Calu3 (cell line): ENCODE results near the gene ABCB6. TPM values are rescaled to one million over a fixed set of nuclear protein-coding genes. Genes with fewer than 3 reads are reported as not detected.

ENCODE experiments used
- BruUV-seq: library from RNA; stranded (reverse); fragments of 400-500 nt; replicated peaks from 2 replicates; lab custom pipeline; 2021; lab: Mats Ljungman, UMichigan
- CTCF ChIA-PET: fragments of 300-600 bp; sonication (Branson Sonifier 250); formaldehyde crosslinking; loops from one replicate; lab custom pipeline; 2022; ENCODE audit warnings: antibody characterized with exemption; lab: Charles Lee
- DNase-seq: peaks from one replicate; pipeline ENCODE4 v3.0.0; 2022
- H3K27ac Mint-ChIP-seq: one replicate; pipeline ENCODE4 v1.8.0; 2022; ENCODE audit warnings: mixed read lengths; ENCODE audit not compliant: unreplicated experiment
- H3K27me3 Mint-ChIP-seq: one replicate; pipeline ENCODE4 v1.8.0; 2022; ENCODE audit warnings: mixed read lengths; ENCODE audit not compliant: unreplicated experiment
- H3K36me3 Mint-ChIP-seq: one replicate; pipeline ENCODE4 v1.8.0; 2022; ENCODE audit warnings: mild to moderate bottlenecking, moderate library complexity, mixed read lengths; ENCODE audit not compliant: insufficient read depth, unreplicated experiment
- H3K4me1 Mint-ChIP-seq: one replicate; pipeline ENCODE4 v1.8.0; 2022; ENCODE audit warnings: mild to moderate bottlenecking, low read depth, mixed read lengths; ENCODE audit not compliant: unreplicated experiment
- H3K4me3 Mint-ChIP-seq: one replicate; pipeline ENCODE4 v1.8.0; 2022; ENCODE audit warnings: mild to moderate bottlenecking, low read depth, moderate library complexity, mixed read lengths; ENCODE audit not compliant: unreplicated experiment
- H3K9me3 Mint-ChIP-seq: one replicate; pipeline ENCODE4 v1.8.0; 2022; ENCODE audit warnings: low read depth, mixed read lengths; ENCODE audit not compliant: unreplicated experiment
- intact Hi-C: fragments of 100-400 bp; cut with micrococcal nuclease; formaldehyde crosslinking; loops from one replicate; pipeline ENCODE4 v1.10.0; 2022; ENCODE audit not compliant: unreplicated experiment
- total RNA-seq: library from RNA; stranded (reverse); gene quantifications from 2 replicates; pipeline ENCODE4 v1.2.3, GENCODE V29; 2022
- TF ChIP-seq, protein P1 (sequence below): fragments of 200-600 bp; IDR thresholded peaks from one replicate; pipeline ENCODE4 v1.8.0; 2022; ENCODE audit warnings: antibody characterized with exemption; ENCODE audit not compliant: unreplicated experiment

The ABCB6 gene
- total RNA-seq, 1 experiment from 2014 or later = 12.1 TPM

DNA sequence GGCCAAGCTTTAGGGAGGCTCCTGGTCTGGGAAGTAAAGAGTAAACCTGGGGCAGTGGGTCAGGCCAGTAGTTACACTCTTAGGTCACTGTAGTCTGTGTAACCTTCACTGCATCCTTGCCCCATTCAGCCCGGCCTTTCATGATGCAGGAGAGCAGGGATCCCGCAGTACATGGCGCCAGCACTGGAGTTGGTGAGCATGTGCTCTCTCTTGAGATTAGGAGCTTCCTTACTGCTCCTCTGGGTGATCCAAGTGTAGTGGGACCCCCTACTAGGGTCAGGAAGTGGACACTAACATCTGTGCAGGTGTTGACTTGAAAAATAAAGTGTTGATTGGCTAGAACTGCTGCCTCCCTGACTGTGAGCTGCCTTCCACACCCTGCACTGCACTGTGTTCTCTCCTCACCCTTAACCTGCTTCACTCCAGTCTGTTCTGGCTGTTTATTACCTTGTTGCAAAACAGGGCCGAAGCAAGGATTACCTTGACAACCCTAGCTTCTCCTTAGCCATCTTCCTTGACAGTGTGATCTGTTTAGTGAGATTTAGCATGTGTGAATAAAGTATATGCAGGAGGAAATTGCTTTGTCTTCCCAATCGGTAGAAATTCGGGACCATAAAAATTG lies 35.5 kb downstream of the ABCB6 start:
- Mint-ChIP-seq H3K27me3 (no peaks in the 10 kb centered on the region), H3K9me3 (no peaks in the 10 kb centered on the region), H3K4me3 (no peak overlapping the region), H3K27ac (no peak overlapping the region), H3K4me1 (peaks cover 12% of the 10 kb centered on the region), H3K36me3 (peaks cover 19% of the 10 kb centered on the region)
- CTCF ChIA-PET = interaction anchor here (1.6 kb wide), 1 partner anchor 12 kb away, joined by 3 read pairs; no protein-coding TSS in a partner anchor
- BruUV-seq = no TSS peak
- intact Hi-C loops = no loop called here
- TF ChIP-seq, protein P1, sequence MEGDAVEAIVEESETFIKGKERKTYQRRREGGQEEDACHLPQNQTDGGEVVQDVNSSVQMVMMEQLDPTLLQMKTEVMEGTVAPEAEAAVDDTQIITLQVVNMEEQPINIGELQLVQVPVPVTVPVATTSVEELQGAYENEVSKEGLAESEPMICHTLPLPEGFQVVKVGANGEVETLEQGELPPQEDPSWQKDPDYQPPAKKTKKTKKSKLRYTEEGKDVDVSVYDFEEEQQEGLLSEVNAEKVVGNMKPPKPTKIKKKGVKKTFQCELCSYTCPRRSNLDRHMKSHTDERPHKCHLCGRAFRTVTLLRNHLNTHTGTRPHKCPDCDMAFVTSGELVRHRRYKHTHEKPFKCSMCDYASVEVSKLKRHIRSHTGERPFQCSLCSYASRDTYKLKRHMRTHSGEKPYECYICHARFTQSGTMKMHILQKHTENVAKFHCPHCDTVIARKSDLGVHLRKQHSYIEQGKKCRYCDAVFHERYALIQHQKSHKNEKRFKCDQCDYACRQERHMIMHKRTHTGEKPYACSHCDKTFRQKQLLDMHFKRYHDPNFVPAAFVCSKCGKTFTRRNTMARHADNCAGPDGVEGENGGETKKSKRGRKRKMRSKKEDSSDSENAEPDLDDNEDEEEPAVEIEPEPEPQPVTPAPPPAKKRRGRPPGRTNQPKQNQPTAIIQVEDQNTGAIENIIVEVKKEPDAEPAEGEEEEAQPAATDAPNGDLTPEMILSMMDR = no peak
- DNase-seq = no peak

DNA sequence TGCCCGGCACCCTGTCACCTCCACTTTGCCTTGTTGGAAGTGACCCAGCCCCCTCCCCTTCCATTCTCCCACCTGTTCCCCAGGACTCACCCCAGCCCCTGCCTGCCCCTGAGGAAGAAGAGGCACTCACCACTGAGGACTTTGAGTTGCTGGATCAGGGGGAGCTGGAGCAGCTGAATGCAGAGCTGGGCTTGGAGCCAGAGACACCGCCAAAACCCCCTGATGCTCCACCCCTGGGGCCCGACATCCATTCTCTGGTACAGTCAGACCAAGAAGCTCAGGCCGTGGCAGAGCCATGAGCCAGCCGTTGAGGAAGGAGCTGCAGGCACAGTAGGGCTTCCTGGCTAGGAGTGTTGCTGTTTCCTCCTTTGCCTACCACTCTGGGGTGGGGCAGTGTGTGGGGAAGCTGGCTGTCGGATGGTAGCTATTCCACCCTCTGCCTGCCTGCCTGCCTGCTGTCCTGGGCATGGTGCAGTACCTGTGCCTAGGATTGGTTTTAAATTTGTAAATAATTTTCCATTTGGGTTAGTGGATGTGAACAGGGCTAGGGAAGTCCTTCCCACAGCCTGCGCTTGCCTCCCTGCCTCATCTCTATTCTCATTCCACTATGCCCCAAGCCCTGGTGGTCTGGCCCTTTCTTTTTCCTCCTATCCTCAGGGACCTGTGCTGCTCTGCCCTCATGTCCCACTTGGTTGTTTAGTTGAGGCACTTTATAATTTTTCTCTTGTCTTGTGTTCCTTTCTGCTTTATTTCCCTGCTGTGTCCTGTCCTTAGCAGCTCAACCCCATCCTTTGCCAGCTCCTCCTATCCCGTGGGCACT lies 36.2 kb downstream of the ABCB6 start:
- no TSS peak for BruUV-seq
- Mint-ChIP-seq H3K27ac (no peak overlapping the region), H3K9me3 (no peaks in the 10 kb centered on the region), H3K36me3 (peaks cover 26% of the 10 kb centered on the region), H3K4me3 (no peak overlapping the region), H3K4me1 (peaks cover 15% of the 10 kb centered on the region), H3K27me3 (no peaks in the 10 kb centered on the region)
- DNase-seq = no peak
- intact Hi-C loops = no loop called here
- TF ChIP-seq, protein P1 = no peak
- CTCF ChIA-PET = interaction anchor here (0.5 to 1.6 kb wide), 3 partner anchors 11 to 203 kb away, joined by 3 to 8 read pairs (median 3); no protein-coding TSS in a partner anchor

DNA sequence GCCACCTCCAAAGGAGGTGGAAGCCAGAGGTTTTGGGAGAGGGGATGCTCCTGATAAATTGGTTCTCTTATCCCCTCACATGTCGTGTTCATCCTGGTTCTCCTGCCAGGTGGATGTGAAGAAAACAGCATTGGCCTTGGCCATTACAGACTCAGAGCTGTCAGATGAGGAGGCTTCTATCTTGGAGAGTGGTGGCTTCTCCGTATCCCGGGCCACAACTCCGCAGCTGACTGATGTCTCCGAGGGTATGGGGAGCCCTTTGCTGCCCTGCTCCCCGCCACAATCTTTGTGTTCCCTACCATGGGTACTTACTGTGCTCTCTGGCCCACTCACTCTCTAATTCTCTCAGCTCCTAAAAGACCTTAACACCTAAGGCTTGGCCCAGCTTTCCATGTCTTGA lies 37.2 kb downstream of the ABCB6 start:
- Mint-ChIP-seq H3K4me3 (no peak overlapping the region), H3K36me3 (peaks cover 36% of the 10 kb centered on the region), H3K27me3 (no peaks in the 10 kb centered on the region), H3K4me1 (peaks cover 21% of the 10 kb centered on the region), H3K9me3 (no peaks in the 10 kb centered on the region), H3K27ac (no peak overlapping the region)
- CTCF ChIA-PET = no interaction called here
- no peak for DNase-seq
- TF ChIP-seq, protein P1 = no peak
- intact Hi-C loops = no loop called here
- BruUV-seq = no TSS peak

DNA sequence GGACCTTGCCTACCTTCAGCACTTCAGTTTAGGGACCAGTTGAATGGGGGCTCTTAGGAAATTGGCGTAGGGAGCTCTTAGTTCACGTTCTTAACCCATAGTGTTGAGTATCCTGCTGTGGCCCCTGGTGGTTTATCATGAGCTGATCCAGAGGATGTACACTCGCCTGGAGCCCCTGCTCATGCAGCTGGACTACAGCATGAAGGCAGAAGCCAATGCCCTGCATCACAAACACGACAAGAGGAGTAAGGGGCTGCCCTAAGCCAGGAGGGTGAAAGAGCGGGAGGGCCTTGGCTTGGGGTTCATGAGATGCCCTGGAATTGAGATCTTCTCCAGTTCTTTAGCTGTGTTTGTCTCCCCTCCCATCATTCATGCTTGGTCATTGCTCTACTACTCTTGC lies 37.8 kb downstream of the ABCB6 start:
- Mint-ChIP-seq H3K27ac (no peak overlapping the region), H3K4me1 (peaks cover 21% of the 10 kb centered on the region), H3K9me3 (no peaks in the 10 kb centered on the region), H3K4me3 (no peak overlapping the region), H3K36me3 (peaks cover 42% of the 10 kb centered on the region), H3K27me3 (no peaks in the 10 kb centered on the region)
- no TSS peak for BruUV-seq
- CTCF ChIA-PET = interaction anchor here (0.6 kb wide), 1 partner anchor 207 kb away, joined by 3 read pairs; no protein-coding TSS in a partner anchor
- DNase-seq = no peak
- intact Hi-C loops = no loop called here
- TF ChIP-seq, protein P1 = no peak
